ENCODE results near the gene MXRA7.

MXRA7 gene

GRCh38 chr17:76706817-76707216 is 3.9 kb downstream of the MXRA7 start:
- ChIA-PET CTCF (interaction anchor here (4.6 kb wide), 1 partner anchor 25 kb away, joined by 22 read pairs; no protein-coding TSS in a partner anchor), POLR2A (interaction anchor here (1.1 kb wide), 1 partner anchor 18 kb away, joined by 3 read pairs; no protein-coding TSS in a partner anchor)
- Histone ChIP-seq H3K9me3 (ENCODE audit: control insufficient read depth, insufficient read depth, low read depth, low read length) (no peaks in the 10 kb centered on the region), H3K27ac (ENCODE audit: extremely low read depth, low read depth, low read length) (no peak overlapping the region), H3K4me1 (ENCODE audit: control insufficient read depth, insufficient read depth, low read length) (peaks cover 26% of the 10 kb centered on the region), H3K4me3 (ENCODE audit: low read depth, low read length) (no peak overlapping the region), H3K36me3 (ENCODE audit: control insufficient read depth in 2 of 2, insufficient read depth in 1 of 2, low read length in 2 of 2) (peaks cover 0 to 18% of the 10 kb centered on the region in 2 experiments; a peak in 2 of 3 replicates)
- TF ChIP-seq ZNF175 (tag by site-specific recombination; IDR thresholded peaks at IDR 0.05): no peak
- TF ChIP-seq ZNF521 (tag by site-specific recombination; IDR thresholded peaks at IDR 0.05): no peak
- no peak for TF ChIP-seq PRDM1 (tag by site-specific recombination; IDR thresholded peaks at IDR 0.05)
- TF ChIP-seq ZBTB8A (tag by site-specific recombination; IDR thresholded peaks at IDR 0.05): no peak
- TF ChIP-seq ZNF549 (tag by site-specific recombination; IDR thresholded peaks at IDR 0.05): no peak
- TF ChIP-seq ZNF174 (tag by site-specific recombination; IDR thresholded peaks at IDR 0.05): no peak

GRCh38 chr17:76704805-76705204 is 6.0 kb downstream of the MXRA7 start:
- no peak for TF ChIP-seq ZNF146 (tag by site-specific recombination; IDR thresholded peaks at IDR 0.05)
- TF ChIP-seq PRDM10 (tag by site-specific recombination; IDR thresholded peaks at IDR 0.05): 0 out of 2 replicates have a peak, but pooled peaks have one; percentile 34
- Histone ChIP-seq H3K27ac (ENCODE audit: extremely low read depth, low read depth, low read length) (no peak overlapping the region), H3K4me3 (ENCODE audit: low read depth, low read length) (no peak overlapping the region), H3K9me3 (ENCODE audit: control insufficient read depth, insufficient read depth, low read depth, low read length) (no peaks in the 10 kb centered on the region), H3K36me3 (ENCODE audit: control insufficient read depth in 2 of 2, insufficient read depth in 1 of 2, low read length in 2 of 2) (peaks cover 0 to 18% of the 10 kb centered on the region in 2 experiments; a peak in 2 of 3 replicates), H3K4me1 (ENCODE audit: control insufficient read depth, insufficient read depth, low read length) (peaks cover 35% of the 10 kb centered on the region)
- CTCF ChIA-PET: interaction anchor here (0.6 to 5.1 kb wide), 5 partner anchors 9 to 183 kb away, joined by 3 to 38 read pairs (median 3); no protein-coding TSS in a partner anchor
- POLR2A ChIA-PET: interaction anchor here (0.7 to 1.3 kb wide), 3 partner anchors 9 to 15 kb away, joined by 3 to 8 read pairs (median 3); no protein-coding TSS in a partner anchor

GRCh38 chr17:76702941-76703637 is 7.7 kb downstream of the MXRA7 start:
- Histone ChIP-seq H3K27ac (ENCODE audit: extremely low read depth, low read depth, low read length) (no peak overlapping the region), H3K36me3 (ENCODE audit: control insufficient read depth in 2 of 2, insufficient read depth in 1 of 2, low read length in 2 of 2) (peaks cover 0 to 18% of the 10 kb centered on the region in 2 experiments; a peak in 2 of 3 replicates), H3K4me1 (ENCODE audit: control insufficient read depth, insufficient read depth, low read length) (peaks cover 27% of the 10 kb centered on the region), H3K4me3 (ENCODE audit: low read depth, low read length) (no peak overlapping the region), H3K9me3 (ENCODE audit: control insufficient read depth, insufficient read depth, low read depth, low read length) (no peaks in the 10 kb centered on the region)
- ChIA-PET CTCF (interaction anchor here (0.6 to 5.1 kb wide), 8 partner anchors 9 to 80 kb away, joined by 3 to 38 read pairs (median 4); no protein-coding TSS in a partner anchor), POLR2A (interaction anchor here (0.6 to 1.3 kb wide), 3 partner anchors 8 to 35 kb away, joined by 3 to 8 read pairs (median 4); partner anchors contain the start of gene MFSD11)
- TF ChIP-seq ZBTB44 (tag by site-specific recombination; IDR thresholded peaks at IDR 0.05) (no peak), MEIS1 (CRISPR knock-in tag; IDR thresholded peaks at IDR 0.05; ENCODE audit: borderline replicate concordance) (no peak), KLF16 (tag by site-specific recombination; IDR thresholded peaks at IDR 0.05) (no peak)

Measured in HEK293 (cell line).